ENCODE data around the gene SALL3. TPM values are rescaled to one million over a fixed set of nuclear protein-coding genes. Genes with fewer than 3 reads are reported as not detected.

SALL3 gene
- total RNA-seq, 2 donors from 2014 or later, result 3.0 to 40.8 TPM

DNA sequence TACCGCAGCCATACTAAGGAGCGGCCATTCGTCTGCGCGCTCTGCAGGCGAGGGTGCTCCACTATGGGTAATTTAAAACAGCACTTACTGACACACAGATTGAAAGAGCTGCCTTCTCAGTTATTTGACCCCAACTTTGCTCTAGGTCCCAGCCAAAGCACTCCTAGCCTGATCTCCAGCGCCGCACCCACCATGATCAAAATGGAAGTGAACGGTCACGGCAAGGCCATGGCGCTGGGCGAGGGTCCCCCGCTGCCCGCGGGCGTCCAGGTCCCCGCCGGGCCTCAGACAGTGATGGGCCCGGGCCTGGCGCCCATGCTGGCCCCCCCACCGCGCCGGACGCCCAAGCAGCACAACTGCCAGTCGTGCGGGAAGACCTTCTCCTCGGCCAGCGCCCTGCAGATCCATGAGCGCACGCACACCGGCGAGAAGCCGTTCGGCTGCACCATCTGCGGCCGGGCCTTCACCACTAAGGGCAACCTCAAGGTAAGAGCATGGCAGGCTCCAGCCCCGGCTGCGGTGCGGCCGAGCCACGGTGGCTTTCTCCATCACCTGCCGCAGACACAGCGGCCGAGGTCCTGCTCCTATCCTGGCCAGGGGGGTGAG lies 15.5 kb downstream of the SALL3 start:
- H3K4me1 ChIP-seq (replicated peaks), result no peaks in the 10 kb centered on the region
- no peaks in the 10 kb centered on the region for H3K9me3 ChIP-seq
- H3K27me3 ChIP-seq (replicated peaks; ENCODE audit: insufficient read depth), result no peaks in the 10 kb centered on the region
- intact Hi-C loops (cut with DNase I), result no loop called here
- H3K4me3 ChIP-seq, result no peak overlapping the region
- DNase-seq (ENCODE audit: low spot score), result no peak
- H3K27ac ChIP-seq, result no peak overlapping the region
- WGBS, result 83% methylated on average over 42 of the region's 44 CpGs
- no peaks in the 10 kb centered on the region for H3K36me3 ChIP-seq
- no peak for TF ChIP-seq POLR2A (IDR thresholded peaks at IDR 0.05)
- no peak for TF ChIP-seq POLR2AphosphoS5 (IDR thresholded peaks at IDR 0.05)
- TF ChIP-seq, protein P1, sequence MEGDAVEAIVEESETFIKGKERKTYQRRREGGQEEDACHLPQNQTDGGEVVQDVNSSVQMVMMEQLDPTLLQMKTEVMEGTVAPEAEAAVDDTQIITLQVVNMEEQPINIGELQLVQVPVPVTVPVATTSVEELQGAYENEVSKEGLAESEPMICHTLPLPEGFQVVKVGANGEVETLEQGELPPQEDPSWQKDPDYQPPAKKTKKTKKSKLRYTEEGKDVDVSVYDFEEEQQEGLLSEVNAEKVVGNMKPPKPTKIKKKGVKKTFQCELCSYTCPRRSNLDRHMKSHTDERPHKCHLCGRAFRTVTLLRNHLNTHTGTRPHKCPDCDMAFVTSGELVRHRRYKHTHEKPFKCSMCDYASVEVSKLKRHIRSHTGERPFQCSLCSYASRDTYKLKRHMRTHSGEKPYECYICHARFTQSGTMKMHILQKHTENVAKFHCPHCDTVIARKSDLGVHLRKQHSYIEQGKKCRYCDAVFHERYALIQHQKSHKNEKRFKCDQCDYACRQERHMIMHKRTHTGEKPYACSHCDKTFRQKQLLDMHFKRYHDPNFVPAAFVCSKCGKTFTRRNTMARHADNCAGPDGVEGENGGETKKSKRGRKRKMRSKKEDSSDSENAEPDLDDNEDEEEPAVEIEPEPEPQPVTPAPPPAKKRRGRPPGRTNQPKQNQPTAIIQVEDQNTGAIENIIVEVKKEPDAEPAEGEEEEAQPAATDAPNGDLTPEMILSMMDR (IDR thresholded peaks at IDR 0.05), result no peak

DNA sequence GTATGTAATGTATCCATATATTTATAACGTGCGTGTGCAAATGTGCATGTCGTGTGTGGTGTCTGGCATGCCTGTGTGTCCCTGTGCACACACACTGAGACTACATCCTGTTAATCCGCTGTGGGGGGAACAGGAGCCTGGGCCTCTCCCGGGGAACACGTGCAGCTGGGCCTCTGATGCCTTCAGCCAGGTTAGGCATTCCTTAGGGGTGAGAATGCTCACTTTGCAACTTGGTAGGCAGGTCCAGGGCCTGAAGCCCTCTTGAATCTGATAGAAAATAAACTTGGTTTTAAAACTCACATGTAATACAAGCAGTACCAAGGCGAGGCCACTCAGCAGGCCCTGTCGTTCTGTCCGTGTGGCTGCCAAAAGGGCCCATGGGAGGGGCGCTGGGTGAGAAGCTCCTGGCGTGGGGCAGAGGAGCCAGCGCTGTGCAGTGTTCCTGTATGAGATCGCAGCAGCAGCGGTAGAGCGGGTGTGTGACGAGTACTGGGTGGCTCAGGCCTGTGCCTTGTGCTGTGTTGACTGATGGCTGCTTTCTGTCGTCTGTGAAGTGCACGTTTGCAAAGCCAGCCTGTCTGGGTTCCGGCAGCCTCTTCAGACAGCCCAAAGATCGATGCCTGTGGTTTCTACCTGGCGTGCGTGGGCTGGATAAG lies 16.2 kb downstream of the SALL3 start:
- DNase-seq (ENCODE audit: low spot score), result peak; percentile 70
- 56% methylated on average over 22 of the region's 22 CpGs for WGBS
- H3K9me3 ChIP-seq, result no peaks in the 10 kb centered on the region
- no peak overlapping the region for H3K4me3 ChIP-seq
- intact Hi-C loops (cut with DNase I), result no loop called here
- H3K4me1 ChIP-seq (replicated peaks), result no peaks in the 10 kb centered on the region
- no peaks in the 10 kb centered on the region for H3K36me3 ChIP-seq
- H3K27ac ChIP-seq, result peak overlapping the region in 1 of 2 donors; percentile 25
- TF ChIP-seq, protein P1 (IDR thresholded peaks at IDR 0.05), result no peak
- TF ChIP-seq POLR2A (IDR thresholded peaks at IDR 0.05) (no peak), POLR2AphosphoS5 (IDR thresholded peaks at IDR 0.05) (no peak)
- H3K27me3 ChIP-seq (replicated peaks; ENCODE audit: insufficient read depth), result no peaks in the 10 kb centered on the region

DNA sequence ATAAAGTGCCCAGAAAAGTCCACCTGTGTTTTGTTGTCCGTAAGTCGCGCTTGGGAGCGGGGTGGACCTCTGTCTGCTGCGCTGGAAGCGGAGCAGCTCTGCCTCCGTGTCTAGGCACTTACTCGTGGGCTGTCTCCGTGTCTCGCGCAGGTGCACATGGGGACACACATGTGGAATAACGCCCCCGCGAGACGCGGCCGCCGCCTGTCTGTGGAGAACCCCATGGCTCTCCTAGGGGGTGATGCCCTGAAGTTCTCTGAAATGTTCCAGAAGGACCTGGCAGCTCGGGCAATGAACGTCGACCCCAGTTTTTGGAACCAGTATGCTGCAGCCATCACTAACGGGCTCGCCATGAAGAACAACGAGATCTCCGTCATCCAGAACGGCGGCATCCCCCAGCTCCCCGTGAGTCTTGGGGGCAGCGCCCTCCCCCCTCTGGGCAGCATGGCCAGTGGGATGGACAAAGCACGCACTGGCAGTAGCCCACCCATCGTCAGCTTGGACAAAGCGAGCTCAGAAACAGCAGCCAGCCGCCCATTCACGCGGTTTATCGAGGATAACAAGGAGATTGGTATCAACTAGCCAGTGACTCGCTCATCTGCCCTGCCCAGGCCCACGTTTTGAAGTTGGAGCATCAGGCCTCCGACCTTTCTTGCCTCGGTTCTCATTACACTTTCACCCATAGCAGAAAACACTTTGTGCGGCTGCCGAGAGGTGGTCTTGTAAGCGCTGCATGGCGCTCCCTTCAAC lies 17.3 kb downstream of the SALL3 start:
- H3K4me3 ChIP-seq, result no peak overlapping the region
- H3K4me1 ChIP-seq (replicated peaks), result no peaks in the 10 kb centered on the region
- no peak for DNase-seq (ENCODE audit: low spot score)
- intact Hi-C loops (cut with DNase I), result no loop called here
- TF ChIP-seq, protein P1 (IDR thresholded peaks at IDR 0.05), result no peak
- TF ChIP-seq POLR2A (IDR thresholded peaks at IDR 0.05) (no peak), POLR2AphosphoS5 (IDR thresholded peaks at IDR 0.05) (no peak)
- H3K9me3 ChIP-seq, result no peaks in the 10 kb centered on the region
- no peaks in the 10 kb centered on the region for H3K27me3 ChIP-seq (replicated peaks; ENCODE audit: insufficient read depth)
- H3K27ac ChIP-seq, result peak overlapping the region in 1 of 2 donors; percentile 0
- H3K36me3 ChIP-seq, result no peaks in the 10 kb centered on the region
- WGBS, result 61% methylated on average over 43 of the region's 44 CpGs

DNA sequence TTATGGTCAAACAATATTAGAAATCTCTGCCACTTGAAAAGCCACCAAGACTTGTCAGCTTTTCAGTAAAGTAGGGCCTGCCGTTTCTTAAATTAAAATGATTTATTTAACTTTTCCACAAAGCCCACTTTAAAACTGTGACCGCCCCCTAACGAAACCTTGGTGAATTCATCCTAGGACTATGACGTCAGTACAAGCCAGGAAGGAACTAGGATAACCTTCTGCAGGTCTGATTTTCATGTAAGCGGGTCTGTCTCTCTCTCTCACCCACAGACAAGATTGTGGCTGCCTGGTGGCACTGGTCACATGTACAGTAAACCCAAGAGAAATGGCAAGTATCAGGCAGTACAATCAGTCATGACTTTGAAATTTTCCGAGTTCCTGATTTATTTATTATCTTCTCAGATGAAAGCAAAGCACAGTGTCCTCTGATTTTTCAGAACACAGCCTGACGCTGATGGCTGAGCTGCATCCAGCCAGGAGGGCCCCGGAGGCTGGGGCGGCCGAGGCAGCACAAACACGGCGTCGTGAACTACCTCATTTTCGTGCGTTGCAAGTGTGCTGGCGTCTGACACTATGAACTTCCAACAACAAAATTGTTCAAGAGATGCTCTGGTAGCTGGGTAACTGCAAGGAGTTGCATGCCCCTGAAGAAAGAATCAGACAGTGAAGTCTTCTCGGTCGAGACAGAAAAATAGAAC lies 18.9 kb downstream of the SALL3 start:
- Histone ChIP-seq H3K4me1 (replicated peaks) (no peaks in the 10 kb centered on the region), H3K9me3 (no peaks in the 10 kb centered on the region), H3K27ac (peak overlapping the region in 1 of 2 donors; percentile 2), H3K36me3 (no peaks in the 10 kb centered on the region), H3K4me3 (no peak overlapping the region), H3K27me3 (replicated peaks; ENCODE audit: insufficient read depth) (no peaks in the 10 kb centered on the region)
- TF ChIP-seq, protein P1 (IDR thresholded peaks at IDR 0.05), result no peak
- TF ChIP-seq POLR2A (IDR thresholded peaks at IDR 0.05) (no peak), POLR2AphosphoS5 (IDR thresholded peaks at IDR 0.05) (no peak)
- no peak for DNase-seq (ENCODE audit: low spot score)
- intact Hi-C loops (cut with DNase I), result no loop called here
- 52% methylated on average over 18 of the region's 18 CpGs for WGBS
